Hepatocyte (in vitro differentiated cells): ENCODE results near the gene LRRC8D.

Experiments
- EZH2 ChIP-seq: fragments of 200-600 bp; sonication (generic); IDR thresholded peaks from 2 replicates; pipeline ENCODE4 v1.6.1; 2016; ENCODE audit warnings: antibody characterized with exemption, mild to moderate bottlenecking, borderline replicate concordance
- TF ChIP-seq, protein P1 (sequence below): fragments of 200-600 bp; sonication (generic); IDR thresholded peaks from 2 replicates; pipeline ENCODE4 v1.5.1; 2016; ENCODE audit warnings: antibody characterized with exemption, mild to moderate bottlenecking; ENCODE audit not compliant: poor library complexity

DNA sequence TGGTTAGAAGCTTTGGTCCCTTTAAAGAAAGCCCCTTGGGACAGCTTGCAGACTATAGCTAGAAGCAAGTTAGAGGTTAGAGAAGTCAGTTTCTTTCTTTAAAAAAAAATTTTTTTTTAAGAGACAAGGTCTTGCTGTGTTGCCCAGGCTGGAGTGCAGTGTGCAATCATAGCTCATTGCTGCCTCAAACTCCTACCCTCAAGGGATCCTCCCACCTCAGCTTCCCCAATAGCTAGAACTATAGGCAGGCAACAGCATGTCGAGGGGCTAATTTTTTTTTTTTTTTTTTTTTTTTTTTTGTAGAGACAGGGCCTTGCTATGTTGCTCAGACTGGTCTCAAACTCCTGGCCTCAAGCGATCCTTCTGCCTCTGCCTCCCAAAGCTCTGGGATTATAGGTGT lies 129.9 kb downstream of the LRRC8D start:
- TF ChIP-seq, protein P1, sequence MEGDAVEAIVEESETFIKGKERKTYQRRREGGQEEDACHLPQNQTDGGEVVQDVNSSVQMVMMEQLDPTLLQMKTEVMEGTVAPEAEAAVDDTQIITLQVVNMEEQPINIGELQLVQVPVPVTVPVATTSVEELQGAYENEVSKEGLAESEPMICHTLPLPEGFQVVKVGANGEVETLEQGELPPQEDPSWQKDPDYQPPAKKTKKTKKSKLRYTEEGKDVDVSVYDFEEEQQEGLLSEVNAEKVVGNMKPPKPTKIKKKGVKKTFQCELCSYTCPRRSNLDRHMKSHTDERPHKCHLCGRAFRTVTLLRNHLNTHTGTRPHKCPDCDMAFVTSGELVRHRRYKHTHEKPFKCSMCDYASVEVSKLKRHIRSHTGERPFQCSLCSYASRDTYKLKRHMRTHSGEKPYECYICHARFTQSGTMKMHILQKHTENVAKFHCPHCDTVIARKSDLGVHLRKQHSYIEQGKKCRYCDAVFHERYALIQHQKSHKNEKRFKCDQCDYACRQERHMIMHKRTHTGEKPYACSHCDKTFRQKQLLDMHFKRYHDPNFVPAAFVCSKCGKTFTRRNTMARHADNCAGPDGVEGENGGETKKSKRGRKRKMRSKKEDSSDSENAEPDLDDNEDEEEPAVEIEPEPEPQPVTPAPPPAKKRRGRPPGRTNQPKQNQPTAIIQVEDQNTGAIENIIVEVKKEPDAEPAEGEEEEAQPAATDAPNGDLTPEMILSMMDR = no peak
- no peak for TF ChIP-seq EZH2
